Aortic smooth muscle cell (primary cell): ENCODE measurements around the gene NDUFB5. TPM values are rescaled to one million over a fixed set of nuclear protein-coding genes. Genes with fewer than 3 reads are reported as not detected.

Experiments
- total RNA-seq: library from RNA; depleted of rRNA; stranded (reverse); fragments of >200 nt; gene quantifications from 2 replicates; pipeline ENCODE4 v1.2.3, GENCODE V29; 2014

NDUFB5 gene
- 127 and 170 TPM in 2 replicates for total RNA-seq

DNA sequence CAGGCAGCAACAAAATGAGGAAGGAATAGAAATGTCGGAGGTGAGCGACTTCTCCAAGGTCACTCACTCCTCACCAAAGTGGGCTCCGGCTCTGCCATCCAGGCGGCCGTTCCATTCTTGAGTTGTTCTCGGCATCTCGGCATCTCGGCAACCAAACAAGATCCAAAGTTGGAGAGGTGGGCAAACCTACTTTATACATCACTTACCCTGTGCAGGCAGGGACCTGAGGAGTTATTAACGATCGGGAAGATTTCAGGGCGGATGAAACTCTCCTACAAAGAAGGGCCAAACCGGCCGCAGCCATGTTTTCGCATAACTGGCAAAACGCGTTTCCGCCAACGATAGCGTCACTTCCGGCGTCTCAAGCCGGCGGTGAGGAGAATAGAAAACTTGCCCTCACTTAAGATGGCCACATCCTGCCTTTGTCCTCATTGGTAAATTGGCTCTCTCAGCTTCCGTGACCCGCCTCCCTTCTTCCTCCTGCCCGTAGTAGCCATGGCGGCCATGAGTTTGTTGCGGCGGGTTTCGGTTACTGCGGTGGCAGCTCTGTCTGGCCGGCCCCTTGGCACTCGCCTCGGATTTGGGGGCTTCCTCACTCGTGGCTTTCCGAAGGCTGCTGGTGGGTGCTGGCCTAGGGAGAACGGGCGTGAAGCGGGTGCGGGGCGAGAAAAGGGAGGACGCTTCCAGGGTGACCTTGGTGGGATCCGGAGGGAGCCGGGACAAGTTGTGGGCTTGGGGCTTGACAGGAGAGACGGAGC, at the start of gene NDUFB5, which contains the start of gene MRPL47:
Gene NDUFB5, plus strand, starts transcription at position 474 of the 758 bp plus-strand sequence. Its CDS starts 22 bp downstream, at position 496.
Gene MRPL47, minus strand, starts transcription at position 318 of the 758 bp plus-strand sequence. Its CDS starts 14 bp downstream, at position 304.

DNA sequence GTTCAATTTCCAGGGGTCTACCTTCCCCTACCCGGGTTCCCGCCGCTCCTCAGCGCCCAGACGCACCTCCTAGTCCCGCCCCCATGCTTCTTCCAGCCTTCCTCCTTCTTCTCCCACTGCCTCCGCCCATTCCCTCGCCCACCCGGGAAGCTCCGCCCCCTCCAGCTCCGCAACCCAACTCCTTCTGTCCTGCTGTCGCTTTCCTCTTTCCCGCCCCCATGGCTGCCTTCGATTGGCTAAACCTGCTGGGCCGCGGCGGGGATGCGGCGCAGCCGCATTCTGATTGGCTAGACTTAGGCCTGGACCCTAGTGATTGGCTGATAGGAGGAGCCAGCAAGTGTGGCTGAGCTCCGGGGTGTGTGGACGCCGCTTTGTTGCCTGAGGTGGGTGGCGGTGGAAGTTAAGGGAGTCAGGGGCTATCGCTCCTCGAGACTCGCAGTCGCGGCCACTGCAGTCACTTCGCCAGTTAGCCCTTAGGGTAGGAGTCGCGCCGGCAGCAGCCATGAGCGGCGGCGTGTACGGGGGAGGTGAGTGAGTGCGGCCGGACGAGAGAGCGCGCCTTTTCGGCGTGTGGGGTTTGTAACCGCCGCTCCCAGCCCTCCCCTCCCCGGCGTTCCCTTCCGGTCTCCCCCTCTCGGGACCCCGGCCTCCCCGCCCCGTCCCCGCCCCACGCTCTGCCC, 41.9 kb upstream of the NDUFB5 start, which contains the start of gene ACTL6A:
Gene ACTL6A, plus strand, starts transcription at position 336 of the 680 bp plus-strand sequence. Its CDS starts 167 bp downstream, at position 503.

GRCh38 chr3:179652447-179653095, 48.0 kb downstream of the NDUFB5 start, which contains the start of gene USP13:
TSS of gene USP13 (plus strand) at chr3:179653040. CDS start at chr3:179653226, 186 bp downstream.

Other genes with a start within 250 kb of the NDUFB5 start
- gene GNB4, start 153.3 kb upstream of the NDUFB5 start, total RNA-seq: 57.2 and 71.6 TPM in 2 replicates
- gene ACTL6A, start 41.9 kb upstream of the NDUFB5 start, total RNA-seq: 43.5 and 50.5 TPM in 2 replicates
- 35.1 and 37.3 TPM in 2 replicates for gene MRPL47, start 156 bp upstream of the NDUFB5 start, total RNA-seq
- 7.0 and 7.3 TPM in 2 replicates for gene USP13, start 48.2 kb downstream of the NDUFB5 start, total RNA-seq